SK-N-SH (cell line): Measurements from ENCODE around the gene TYW3.

Experiments used
- TAF1 ChIP-seq: IDR thresholded peaks from 2 replicates; pipeline ENCODE4 v1.6.1; 2012; ENCODE audit warnings: low read depth, mild to moderate bottlenecking, low read length, moderate library complexity, borderline replicate concordance
- TF ChIP-seq, protein P1 (sequence below): fragments of 200-600 bp; sonication (generic); IDR thresholded peaks from 2 replicates; pipeline ENCODE4 v1.6.1; 2017; ENCODE audit warnings: antibody characterized with exemption, mild to moderate bottlenecking, moderate library complexity

- TF ChIP-seq, protein P1, sequence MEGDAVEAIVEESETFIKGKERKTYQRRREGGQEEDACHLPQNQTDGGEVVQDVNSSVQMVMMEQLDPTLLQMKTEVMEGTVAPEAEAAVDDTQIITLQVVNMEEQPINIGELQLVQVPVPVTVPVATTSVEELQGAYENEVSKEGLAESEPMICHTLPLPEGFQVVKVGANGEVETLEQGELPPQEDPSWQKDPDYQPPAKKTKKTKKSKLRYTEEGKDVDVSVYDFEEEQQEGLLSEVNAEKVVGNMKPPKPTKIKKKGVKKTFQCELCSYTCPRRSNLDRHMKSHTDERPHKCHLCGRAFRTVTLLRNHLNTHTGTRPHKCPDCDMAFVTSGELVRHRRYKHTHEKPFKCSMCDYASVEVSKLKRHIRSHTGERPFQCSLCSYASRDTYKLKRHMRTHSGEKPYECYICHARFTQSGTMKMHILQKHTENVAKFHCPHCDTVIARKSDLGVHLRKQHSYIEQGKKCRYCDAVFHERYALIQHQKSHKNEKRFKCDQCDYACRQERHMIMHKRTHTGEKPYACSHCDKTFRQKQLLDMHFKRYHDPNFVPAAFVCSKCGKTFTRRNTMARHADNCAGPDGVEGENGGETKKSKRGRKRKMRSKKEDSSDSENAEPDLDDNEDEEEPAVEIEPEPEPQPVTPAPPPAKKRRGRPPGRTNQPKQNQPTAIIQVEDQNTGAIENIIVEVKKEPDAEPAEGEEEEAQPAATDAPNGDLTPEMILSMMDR = no peak
- no peak for TF ChIP-seq TAF1
Observed at GRCh38 chr1:74791491-74791890, 58.5 kb downstream of the TYW3 start.
